Neural progenitor cell (in vitro differentiated cells): Measurements from ENCODE around the gene LPIN1.
"Not testable (repeated sequence)": the region's sequence is repeated elsewhere in the genome, so short reads cannot be mapped to it uniquely, and the experiment has no call there.

Source experiments
- EZH2phosphoT487 ChIP-seq: fragments of 200-600 bp; sonication (generic); IDR thresholded peaks from 2 replicates; pipeline ENCODE4 v1.6.1; 2017; ENCODE audit warnings: antibody characterized with exemption
- TF ChIP-seq, protein P1 (sequence below): fragments of 200-600 bp; sonication (generic); IDR thresholded peaks from 2 replicates; pipeline ENCODE4 v1.5.1; 2017; ENCODE audit warnings: antibody characterized with exemption, mild to moderate bottlenecking

- TF ChIP-seq, protein P1, sequence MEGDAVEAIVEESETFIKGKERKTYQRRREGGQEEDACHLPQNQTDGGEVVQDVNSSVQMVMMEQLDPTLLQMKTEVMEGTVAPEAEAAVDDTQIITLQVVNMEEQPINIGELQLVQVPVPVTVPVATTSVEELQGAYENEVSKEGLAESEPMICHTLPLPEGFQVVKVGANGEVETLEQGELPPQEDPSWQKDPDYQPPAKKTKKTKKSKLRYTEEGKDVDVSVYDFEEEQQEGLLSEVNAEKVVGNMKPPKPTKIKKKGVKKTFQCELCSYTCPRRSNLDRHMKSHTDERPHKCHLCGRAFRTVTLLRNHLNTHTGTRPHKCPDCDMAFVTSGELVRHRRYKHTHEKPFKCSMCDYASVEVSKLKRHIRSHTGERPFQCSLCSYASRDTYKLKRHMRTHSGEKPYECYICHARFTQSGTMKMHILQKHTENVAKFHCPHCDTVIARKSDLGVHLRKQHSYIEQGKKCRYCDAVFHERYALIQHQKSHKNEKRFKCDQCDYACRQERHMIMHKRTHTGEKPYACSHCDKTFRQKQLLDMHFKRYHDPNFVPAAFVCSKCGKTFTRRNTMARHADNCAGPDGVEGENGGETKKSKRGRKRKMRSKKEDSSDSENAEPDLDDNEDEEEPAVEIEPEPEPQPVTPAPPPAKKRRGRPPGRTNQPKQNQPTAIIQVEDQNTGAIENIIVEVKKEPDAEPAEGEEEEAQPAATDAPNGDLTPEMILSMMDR = not testable (repeated sequence)
- not testable (repeated sequence) for TF ChIP-seq EZH2phosphoT487
These were observed 70.5 kb downstream of the LPIN1 start for GRCh38 chr2:11816935-11817334.
